A673 (cell line): ENCODE results near the gene MLPH. TPM values are rescaled to one million over a fixed set of nuclear protein-coding genes. Genes with fewer than 3 reads are reported as not detected.
A peak's percentile ranks its signal among the peaks of the same experiment; 100 is the strongest.

Source experiments
- BruUV-seq: library from RNA; stranded (reverse); fragments of 400-500 nt; replicated peaks from 2 replicates; lab custom pipeline; 2021; lab: Mats Ljungman, UMichigan
- CTCF ChIA-PET: fragments of 300-600 bp; sonication (Branson Sonifier 250); formaldehyde crosslinking; loops from one replicate; lab custom pipeline; 2022; ENCODE audit warnings: antibody characterized with exemption; lab: Charles Lee
- POLR2A ChIA-PET: fragments of 300-600 bp; sonication (Branson Sonifier 250); formaldehyde crosslinking; loops from one replicate; lab custom pipeline; 2022; ENCODE audit warnings: antibody characterized with exemption; ENCODE audit not compliant: low non-redundant PET; lab: Charles Lee
- DNase-seq: peaks from one replicate; pipeline ENCODE4 v3.0.0-alpha.2; 2015; ENCODE audit warnings: low spot score
- H3K27ac ChIP-seq: fragments of 200-600 bp; sonication (generic); 2 replicates; pipeline ENCODE4 v1.5.1; 2016; ENCODE audit warnings: mixed run types, low read depth, mild to moderate bottlenecking, mixed read lengths, antibody characterized with exemption, low read length; ENCODE audit not compliant: poor library complexity, severe bottlenecking
- H3K27me3 ChIP-seq: fragments of 200-600 bp; sonication (generic); replicated peaks from 2 replicates; pipeline ENCODE4 v1.6.1; 2017; ENCODE audit warnings: mixed run types, low read depth, mild to moderate bottlenecking, mixed read lengths, antibody characterized with exemption, low read length; ENCODE audit not compliant: insufficient read depth, poor library complexity
- H3K36me3 ChIP-seq: fragments of 200-600 bp; sonication (generic); 2 replicates; pipeline ENCODE4 v1.6.1; 2016; ENCODE audit warnings: mixed run types, mild to moderate bottlenecking, mixed read lengths, antibody characterized with exemption, low read length; ENCODE audit not compliant: insufficient read depth, poor library complexity, severe bottlenecking
- H3K4me1 ChIP-seq: fragments of 200-600 bp; sonication (generic); 2 replicates; pipeline ENCODE4 v1.6.1; 2017; ENCODE audit warnings: mixed run types, mild to moderate bottlenecking, mixed read lengths, antibody characterized with exemption, low read length; ENCODE audit not compliant: insufficient read depth, poor library complexity, severe bottlenecking
- H3K4me3 ChIP-seq: fragments of 200-600 bp; sonication (generic); 2 replicates; pipeline ENCODE4 v1.5.1; 2016; ENCODE audit warnings: low read depth, mixed run types, mild to moderate bottlenecking, mixed read lengths, low read length; ENCODE audit not compliant: poor library complexity, severe bottlenecking
- H3K9me3 ChIP-seq: fragments of 200-600 bp; sonication (generic); 2 replicates; pipeline ENCODE4 v1.6.1; 2016; ENCODE audit warnings: mixed run types, low read depth, mild to moderate bottlenecking, mixed read lengths, antibody characterized with exemption, low read length; ENCODE audit not compliant: poor library complexity, severe bottlenecking
- EZH2 ChIP-seq: fragments of 200-600 bp; sonication (generic); IDR thresholded peaks from 2 replicates; pipeline ENCODE4 v1.6.1; 2017; ENCODE audit warnings: borderline replicate concordance, low read depth, mild to moderate bottlenecking, mixed read lengths, antibody characterized with exemption, low read length; ENCODE audit not compliant: poor library complexity, severe bottlenecking
- intact Hi-C: fragments of 100-400 bp; cut with micrococcal nuclease; formaldehyde crosslinking; loops from one replicate; pipeline ENCODE4 v1.10.0; 2022; ENCODE audit not compliant: unreplicated experiment
- total RNA-seq: library from RNA; stranded (reverse); gene quantifications from 2 replicates; pipeline ENCODE4 v1.2.3, GENCODE V29; 2021
- TF ChIP-seq, protein P1 (sequence below): fragments of 300-800, 200-600 bp; sonication (generic); conservative IDR thresholded peaks from 2 replicates; pipeline ENCODE4 v1.5.1; 2017; ENCODE audit warnings: low read depth, mild to moderate bottlenecking, antibody characterized with exemption, low read length, moderate library complexity, mixed read lengths

The MLPH gene
- total RNA-seq, 1 experiment from 2014 or later: not detected

GRCh38 chr2:237512774-237513466, 25.9 kb downstream of the MLPH start:
- H3K27ac ChIP-seq: no peak overlapping the region
- ChIA-PET POLR2A (interaction anchor here (0.6 kb wide), 1 partner anchor 64 kb away, joined by 6 read pairs; no protein-coding TSS in a partner anchor), CTCF (interaction anchor here (0.6 to 2.4 kb wide), 20 partner anchors 9 to 781 kb away, joined by 3 to 62 read pairs (median 5); no protein-coding TSS in a partner anchor)
- H3K36me3 ChIP-seq: no peaks in the 10 kb centered on the region
- no TSS peak for BruUV-seq
- no peaks in the 10 kb centered on the region for H3K9me3 ChIP-seq
- no peaks in the 10 kb centered on the region for H3K4me1 ChIP-seq
- TF ChIP-seq, protein P1, sequence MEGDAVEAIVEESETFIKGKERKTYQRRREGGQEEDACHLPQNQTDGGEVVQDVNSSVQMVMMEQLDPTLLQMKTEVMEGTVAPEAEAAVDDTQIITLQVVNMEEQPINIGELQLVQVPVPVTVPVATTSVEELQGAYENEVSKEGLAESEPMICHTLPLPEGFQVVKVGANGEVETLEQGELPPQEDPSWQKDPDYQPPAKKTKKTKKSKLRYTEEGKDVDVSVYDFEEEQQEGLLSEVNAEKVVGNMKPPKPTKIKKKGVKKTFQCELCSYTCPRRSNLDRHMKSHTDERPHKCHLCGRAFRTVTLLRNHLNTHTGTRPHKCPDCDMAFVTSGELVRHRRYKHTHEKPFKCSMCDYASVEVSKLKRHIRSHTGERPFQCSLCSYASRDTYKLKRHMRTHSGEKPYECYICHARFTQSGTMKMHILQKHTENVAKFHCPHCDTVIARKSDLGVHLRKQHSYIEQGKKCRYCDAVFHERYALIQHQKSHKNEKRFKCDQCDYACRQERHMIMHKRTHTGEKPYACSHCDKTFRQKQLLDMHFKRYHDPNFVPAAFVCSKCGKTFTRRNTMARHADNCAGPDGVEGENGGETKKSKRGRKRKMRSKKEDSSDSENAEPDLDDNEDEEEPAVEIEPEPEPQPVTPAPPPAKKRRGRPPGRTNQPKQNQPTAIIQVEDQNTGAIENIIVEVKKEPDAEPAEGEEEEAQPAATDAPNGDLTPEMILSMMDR: peak; percentile 97
- TF ChIP-seq EZH2: no peak
- intact Hi-C loops: loop anchor here (1.0 to 10.0 kb wide), 3 partner anchors 59 to 359 kb away; no protein-coding TSS in a partner anchor
- no peak overlapping the region for H3K4me3 ChIP-seq
- peak; percentile 90 for DNase-seq
- peaks cover 7% of the 10 kb centered on the region for H3K27me3 ChIP-seq

DNA sequence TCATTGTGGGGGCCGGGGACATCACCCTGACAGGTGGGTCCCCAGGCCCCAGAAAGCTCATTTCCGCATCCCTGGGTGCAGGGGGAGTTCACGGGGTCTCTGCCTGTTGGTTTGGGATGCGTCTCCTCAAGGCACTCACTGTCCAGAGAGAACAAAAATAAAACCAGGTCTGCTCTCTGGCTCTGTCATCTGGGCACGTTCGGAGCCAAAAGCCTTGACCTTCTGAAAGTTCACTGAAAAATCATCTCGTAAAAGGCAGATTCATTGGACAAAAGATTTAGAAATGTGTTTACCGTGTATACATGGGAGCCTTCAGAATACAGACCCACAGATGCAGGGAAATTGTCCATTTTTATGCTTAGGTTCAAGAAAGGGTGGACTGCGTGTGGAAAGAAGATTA, 26.6 kb downstream of the MLPH start:
- ChIA-PET POLR2A (no interaction called here), CTCF (interaction anchor here (1.3 to 2.4 kb wide), 3 partner anchors 20 to 59 kb away, joined by 3 to 62 read pairs (median 5); no protein-coding TSS in a partner anchor)
- BruUV-seq: no TSS peak
- intact Hi-C loops: loop anchor here (1.0 to 10.0 kb wide), 2 partner anchors 231 to 359 kb away; no protein-coding TSS in a partner anchor
- H3K4me3 ChIP-seq: no peak overlapping the region
- H3K4me1 ChIP-seq: no peaks in the 10 kb centered on the region
- TF ChIP-seq, protein P1: no peak
- no peak for TF ChIP-seq EZH2
- DNase-seq: no peak
- H3K36me3 ChIP-seq: no peaks in the 10 kb centered on the region
- H3K9me3 ChIP-seq: no peaks in the 10 kb centered on the region
- H3K27me3 ChIP-seq: peaks cover 7% of the 10 kb centered on the region
- no peak overlapping the region for H3K27ac ChIP-seq

- no TSS peak for BruUV-seq
- ChIA-PET POLR2A (no interaction called here), CTCF (no interaction called here)
- no peak for DNase-seq
- intact Hi-C loops: loop anchor here (10.0 kb wide), 1 partner anchor 230 kb away; no protein-coding TSS in a partner anchor
- no peak overlapping the region for H3K27ac ChIP-seq
- no peaks in the 10 kb centered on the region for H3K4me1 ChIP-seq
- TF ChIP-seq, protein P1: no peak
- TF ChIP-seq EZH2: no peak
- peaks cover 2% of the 10 kb centered on the region for H3K27me3 ChIP-seq
- no peaks in the 10 kb centered on the region for H3K36me3 ChIP-seq
- no peak overlapping the region for H3K4me3 ChIP-seq
- no peaks in the 10 kb centered on the region for H3K9me3 ChIP-seq
Observed at GRCh38 chr2:237514474-237515130, 27.6 kb downstream of the MLPH start.
